Activated T-cell treated with anti-CD3 and anti-CD28 coated beads, Interleukin-2, amount 50 U/mL, for 72 hours (primary cell): ENCODE results near the gene SEPSECS. TPM values are rescaled to one million over a fixed set of nuclear protein-coding genes. Genes with fewer than 3 reads are reported as not detected.
A peak's percentile ranks its signal among the peaks of the same experiment; 100 is the strongest.

Source experiments
- ATAC-seq, 2 donors: fragments of 150-1000 bp; cut with Tn5 transposase; replicated peaks in 1 of 2; 2 replicates each; pipeline ENCODE4 v1.10.0; 2021; ENCODE audit warnings: moderate library complexity in 2 of 2, mild to moderate bottlenecking in 1 of 2
- DNase-seq, 2 donors: peaks; one replicate each; pipeline ENCODE4 v3.0.0; 2021 to 2022; ENCODE audit warnings: mixed read lengths in 1 of 2
- H3K27ac Mint-ChIP-seq: one replicate; pipeline ENCODE4 v1.8.0; 2022; ENCODE audit warnings: mild to moderate bottlenecking, moderate library complexity, mixed read lengths
- H3K27me3 Mint-ChIP-seq: one replicate; pipeline ENCODE4 v1.8.0; 2022; ENCODE audit warnings: low read depth, mixed read lengths
- H3K36me3 Mint-ChIP-seq, 2 donors: one replicate each; pipeline ENCODE4 v1.8.0; 2022; ENCODE audit warnings: mixed read lengths in 2 of 2, mild to moderate bottlenecking in 1 of 2; ENCODE audit not compliant: insufficient read depth in 2 of 2
- H3K4me1 Mint-ChIP-seq: one replicate; pipeline ENCODE4 v1.8.0; 2022; ENCODE audit warnings: low read depth, mixed read lengths
- H3K4me3 Mint-ChIP-seq, 2 donors: one replicate each; pipeline ENCODE4 v1.8.0; 2022; ENCODE audit warnings: mild to moderate bottlenecking in 2 of 2, mixed read lengths in 2 of 2, moderate library complexity in 2 of 2
- H3K9me3 Mint-ChIP-seq, 2 donors: one replicate each; pipeline ENCODE4 v1.8.0; 2022; ENCODE audit warnings: mixed read lengths in 2 of 2
- total RNA-seq, 2 donors: library from RNA; stranded (reverse); gene quantifications; one replicate each; pipeline ENCODE4 v1.2.3, GENCODE V29; 2022

The SEPSECS gene
- total RNA-seq, 2 donors from 2014 or later, result 21.6 to 27.9 TPM

- Mint-ChIP-seq H3K4me1 (no peaks in the 10 kb centered on the region), H3K9me3 (no peaks in the 10 kb centered on the region), H3K27ac (no peak overlapping the region), H3K4me3 (no peak overlapping the region), H3K36me3 (peaks cover 5 to 11% of the 10 kb centered on the region in 2 donors), H3K27me3 (no peaks in the 10 kb centered on the region)
- DNase-seq, result no peak
- no peak for ATAC-seq
Observed at GRCh38 chr4:25142468-25142867, 17.8 kb downstream of the SEPSECS start.

- H3K27ac Mint-ChIP-seq, result no peak overlapping the region
- H3K4me3 Mint-ChIP-seq, result no peak overlapping the region
- DNase-seq, result no peak
- ATAC-seq, result no peak
- no peaks in the 10 kb centered on the region for H3K4me1 Mint-ChIP-seq
- peaks cover 0 to 2% of the 10 kb centered on the region in 2 donors for H3K9me3 Mint-ChIP-seq
- no peaks in the 10 kb centered on the region for H3K27me3 Mint-ChIP-seq
- peaks cover 7 to 16% of the 10 kb centered on the region in 2 donors for H3K36me3 Mint-ChIP-seq
Observed at GRCh38 chr4:25141592-25141991, 18.7 kb downstream of the SEPSECS start.

GRCh38 chr4:25133132-25133531 is 27.1 kb downstream of the SEPSECS start:
- Mint-ChIP-seq H3K27me3 (no peaks in the 10 kb centered on the region), H3K4me1 (peaks cover 14% of the 10 kb centered on the region), H3K4me3 (no peak overlapping the region), H3K27ac (no peak overlapping the region), H3K36me3 (peaks cover 9 to 15% of the 10 kb centered on the region in 2 donors), H3K9me3 (peaks cover 4 to 6% of the 10 kb centered on the region in 2 donors)
- no peak for ATAC-seq
- DNase-seq, result no peak

GRCh38 chr4:25131926-25132325 is 28.3 kb downstream of the SEPSECS start:
- Mint-ChIP-seq H3K36me3 (peaks cover 4 to 9% of the 10 kb centered on the region in 2 donors), H3K27me3 (no peaks in the 10 kb centered on the region), H3K4me1 (peaks cover 14% of the 10 kb centered on the region), H3K9me3 (peaks cover 4% of the 10 kb centered on the region in 2 donors), H3K4me3 (no peak overlapping the region), H3K27ac (no peak overlapping the region)
- no peak for ATAC-seq
- no peak for DNase-seq

- no peaks in the 10 kb centered on the region for H3K27me3 Mint-ChIP-seq
- ATAC-seq (no peak), DNase-seq (no peak)
- peaks cover 4 to 8% of the 10 kb centered on the region in 2 donors for H3K36me3 Mint-ChIP-seq
- no peak overlapping the region for H3K27ac Mint-ChIP-seq
- H3K4me3 Mint-ChIP-seq, result no peak overlapping the region
- H3K9me3 Mint-ChIP-seq, result peaks cover 4% of the 10 kb centered on the region in 2 donors
- peaks cover 13% of the 10 kb centered on the region for H3K4me1 Mint-ChIP-seq
Observed at GRCh38 chr4:25131381-25131780, 28.9 kb downstream of the SEPSECS start.

GRCh38 chr4:25129917-25130316 is 30.3 kb downstream of the SEPSECS start:
- Mint-ChIP-seq H3K27me3 (no peaks in the 10 kb centered on the region), H3K27ac (no peak overlapping the region), H3K4me3 (no peak overlapping the region), H3K4me1 (peaks cover 5% of the 10 kb centered on the region), H3K36me3 (peaks cover 3 to 4% of the 10 kb centered on the region in 2 donors), H3K9me3 (peaks cover 3% of the 10 kb centered on the region in 2 donors)
- ATAC-seq (no peak), DNase-seq (no peak)

GRCh38 chr4:25128671-25129070 is 31.6 kb downstream of the SEPSECS start:
- no peaks in the 10 kb centered on the region for H3K27me3 Mint-ChIP-seq
- DNase-seq (no peak), ATAC-seq (no peak)
- no peaks in the 10 kb centered on the region for H3K4me1 Mint-ChIP-seq
- H3K27ac Mint-ChIP-seq, result no peak overlapping the region
- H3K4me3 Mint-ChIP-seq, result no peak overlapping the region
- H3K9me3 Mint-ChIP-seq, result no peaks in the 10 kb centered on the region
- H3K36me3 Mint-ChIP-seq, result peaks cover 0 to 5% of the 10 kb centered on the region in 2 donors

- ATAC-seq (peak; percentile 88 to 98), DNase-seq (peak; percentile 10 to 23)
- no peaks in the 10 kb centered on the region for H3K27me3 Mint-ChIP-seq
Observed at GRCh38 chr4:25123236-25123635, 37.0 kb downstream of the SEPSECS start.

GRCh38 chr4:25120146-25120940 is 39.9 kb downstream of the SEPSECS start:
- Mint-ChIP-seq H3K4me3 (no peak overlapping the region), H3K9me3 (no peaks in the 10 kb centered on the region), H3K27ac (no peak overlapping the region), H3K36me3 (peaks cover 0 to 3% of the 10 kb centered on the region in 2 donors), H3K4me1 (peaks cover 5% of the 10 kb centered on the region), H3K27me3 (no peaks in the 10 kb centered on the region)
- no peak for ATAC-seq
- no peak for DNase-seq

More at GRCh38 chr4:25123236-25123635, 37.0 kb downstream of the SEPSECS start:
- Mint-ChIP-seq H3K27ac (peak overlapping the region; percentile 63), H3K4me3 (peak overlapping the region in 1 of 2 donors; percentile 21), H3K36me3 (peaks cover 0 to 3% of the 10 kb centered on the region in 2 donors), H3K9me3 (no peaks in the 10 kb centered on the region), H3K4me1 (peaks cover 5% of the 10 kb centered on the region)

GRCh38 chr4:25117716-25118472 is 42.4 kb downstream of the SEPSECS start:
- no peak overlapping the region for H3K4me3 Mint-ChIP-seq
- no peaks in the 10 kb centered on the region for H3K27me3 Mint-ChIP-seq
- H3K4me1 Mint-ChIP-seq, result no peaks in the 10 kb centered on the region
- no peak for ATAC-seq
- no peak for DNase-seq
- no peaks in the 10 kb centered on the region for H3K36me3 Mint-ChIP-seq
- H3K9me3 Mint-ChIP-seq, result no peaks in the 10 kb centered on the region
- H3K27ac Mint-ChIP-seq, result no peak overlapping the region

- Mint-ChIP-seq H3K4me3 (no peak overlapping the region), H3K36me3 (no peaks in the 10 kb centered on the region), H3K4me1 (no peaks in the 10 kb centered on the region), H3K27ac (no peak overlapping the region), H3K9me3 (no peaks in the 10 kb centered on the region), H3K27me3 (no peaks in the 10 kb centered on the region)
- ATAC-seq (no peak), DNase-seq (no peak)
Observed at GRCh38 chr4:25117274-25117673, 43.0 kb downstream of the SEPSECS start.

- ATAC-seq, result no peak
- no peak for DNase-seq
- no peak overlapping the region for H3K27ac Mint-ChIP-seq
- no peak overlapping the region for H3K4me3 Mint-ChIP-seq
- no peaks in the 10 kb centered on the region for H3K4me1 Mint-ChIP-seq
- H3K9me3 Mint-ChIP-seq, result no peaks in the 10 kb centered on the region
- no peaks in the 10 kb centered on the region for H3K27me3 Mint-ChIP-seq
- no peaks in the 10 kb centered on the region for H3K36me3 Mint-ChIP-seq
Observed at GRCh38 chr4:25113915-25114904, 46.0 kb downstream of the SEPSECS start.
